WTC11 (cell line): Measurements from ENCODE around the gene NR1H2.

Source experiments
- ATF1 ChIP-seq: sonication (generic); formaldehyde crosslinking; IDR thresholded peaks from 2 replicates; pipeline ENCODE4 v1.8.1; 2023; ENCODE audit warnings: mild to moderate bottlenecking, moderate library complexity, missing genetic modification reagents
- FOXP1 ChIP-seq: sonication (generic); formaldehyde crosslinking; IDR thresholded peaks from 2 replicates; pipeline ENCODE4 v1.8.0; 2022; ENCODE audit warnings: missing genetic modification reagents, mild to moderate bottlenecking, moderate library complexity, borderline replicate concordance
- GABPB1 ChIP-seq: sonication (generic); formaldehyde crosslinking; IDR thresholded peaks from 2 replicates; pipeline ENCODE4 v1.8.1; 2023; ENCODE audit warnings: mild to moderate bottlenecking, missing genetic modification reagents
- JUN ChIP-seq: sonication (generic); formaldehyde crosslinking; IDR thresholded peaks from 2 replicates; pipeline ENCODE4 v1.8.0; 2023; ENCODE audit warnings: mild to moderate bottlenecking, missing genetic modification reagents
- NFATC4 ChIP-seq: fragments of 250-450 bp; sonication (Bioruptor Pico); IDR thresholded peaks from 2 replicates; pipeline ENCODE4 v1.9.0; 2021; ENCODE audit warnings: mild to moderate bottlenecking

DNA sequence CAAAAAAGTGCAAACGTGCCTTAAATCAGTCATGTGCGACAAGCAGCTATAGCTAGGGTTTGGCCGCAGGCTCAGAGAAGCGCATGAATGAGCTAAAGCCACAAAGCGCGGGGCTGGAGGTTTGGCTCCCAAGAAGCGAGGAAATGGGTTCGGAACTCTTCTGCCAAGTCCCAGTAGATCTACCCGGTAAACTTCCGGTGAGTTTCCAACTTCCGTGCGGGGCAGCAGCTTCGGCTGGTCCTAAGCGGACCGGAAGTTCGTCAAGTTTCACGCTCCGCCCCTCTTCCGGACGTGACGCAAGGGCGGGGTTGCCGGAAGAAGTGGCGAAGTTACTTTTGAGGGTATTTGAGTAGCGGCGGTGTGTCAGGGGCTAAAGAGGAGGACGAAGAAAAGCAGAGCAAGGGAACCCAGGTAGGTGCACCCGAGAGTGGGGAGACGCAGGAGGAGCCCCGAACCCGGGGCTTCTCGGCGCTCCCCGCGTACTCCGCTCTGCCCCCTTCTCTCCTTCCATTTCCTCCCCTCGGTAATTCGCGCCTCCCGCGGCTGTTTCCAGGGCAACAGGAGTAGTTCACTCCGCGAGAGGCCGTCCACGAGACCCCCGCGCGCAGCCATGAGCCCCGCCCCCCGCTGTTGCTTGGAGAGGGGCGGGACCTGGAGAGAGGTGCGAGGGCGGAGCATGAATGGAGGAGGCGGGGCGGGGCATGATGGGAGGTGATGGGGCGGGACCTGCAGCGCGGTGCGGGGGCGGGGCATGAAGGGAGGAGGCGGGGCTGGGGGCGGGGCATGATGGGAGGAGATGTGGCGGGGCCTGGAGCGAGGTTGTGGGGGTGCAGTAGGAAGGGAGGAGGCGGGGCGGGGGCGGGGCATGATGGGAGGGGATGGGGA, at the start of gene NR1H2:
- no peak for TF ChIP-seq JUN (CRISPR knock-in tag)
- no peak for TF ChIP-seq NFATC4
- TF ChIP-seq ATF1 = no peak
- TF ChIP-seq GABPB1 (CRISPR knock-in tag) = peak; percentile 95
- no peak for TF ChIP-seq FOXP1
